Measurements from ENCODE around the gene NTNG1. TPM values are rescaled to one million over a fixed set of nuclear protein-coding genes. Genes with fewer than 3 reads are reported as not detected.

The NTNG1 gene
- total RNA-seq, 1 donor from 2014 or later: 25.8 TPM

GRCh38 chr1:107344836-107345235 is 204.0 kb downstream of the NTNG1 start:
- DNase-seq (ENCODE audit: low read depth): no peak
- TF ChIP-seq CTCF (conservative IDR thresholded peaks at IDR 0.05; ENCODE audit: low read depth, low read length): no peak
- H3K4me3 ChIP-seq (ENCODE audit: low read depth, low read length): no peak overlapping the region

- no peak for TF ChIP-seq CTCF (conservative IDR thresholded peaks at IDR 0.05; ENCODE audit: low read depth, low read length)
- H3K4me3 ChIP-seq (ENCODE audit: low read depth, low read length): no peak overlapping the region
- DNase-seq (ENCODE audit: low read depth): no peak
Observed at GRCh38 chr1:107352850-107353249, 212.0 kb downstream of the NTNG1 start.

- no peak overlapping the region for H3K4me3 ChIP-seq (ENCODE audit: low read depth, low read length)
- no peak for DNase-seq (ENCODE audit: low read depth)
- TF ChIP-seq CTCF (conservative IDR thresholded peaks at IDR 0.05; ENCODE audit: low read depth, low read length): no peak
Observed at GRCh38 chr1:107357376-107357775, 216.5 kb downstream of the NTNG1 start.

- no peak for TF ChIP-seq CTCF (conservative IDR thresholded peaks at IDR 0.05; ENCODE audit: low read depth, low read length)
- DNase-seq (ENCODE audit: low read depth): no peak
- H3K4me3 ChIP-seq (ENCODE audit: low read depth, low read length): no peak overlapping the region
Observed at GRCh38 chr1:107358619-107359327, 217.9 kb downstream of the NTNG1 start.

- no peak overlapping the region for H3K4me3 ChIP-seq (ENCODE audit: low read depth, low read length)
- DNase-seq (ENCODE audit: low read depth): no peak
- no peak for TF ChIP-seq CTCF (conservative IDR thresholded peaks at IDR 0.05; ENCODE audit: low read depth, low read length)
Observed at GRCh38 chr1:107359472-107360241, 218.8 kb downstream of the NTNG1 start.

GRCh38 chr1:107362468-107363140 is 221.8 kb downstream of the NTNG1 start:
- no peak overlapping the region for H3K4me3 ChIP-seq (ENCODE audit: low read depth, low read length)
- DNase-seq (ENCODE audit: low read depth): no peak
- TF ChIP-seq CTCF (conservative IDR thresholded peaks at IDR 0.05; ENCODE audit: low read depth, low read length): no peak

Measured in epithelial cell of proximal tubule (primary cell).